ENCODE results near the gene DMAC2L. TPM values are rescaled to one million over a fixed set of nuclear protein-coding genes. Genes with fewer than 3 reads are reported as not detected.

The DMAC2L gene, protein sequence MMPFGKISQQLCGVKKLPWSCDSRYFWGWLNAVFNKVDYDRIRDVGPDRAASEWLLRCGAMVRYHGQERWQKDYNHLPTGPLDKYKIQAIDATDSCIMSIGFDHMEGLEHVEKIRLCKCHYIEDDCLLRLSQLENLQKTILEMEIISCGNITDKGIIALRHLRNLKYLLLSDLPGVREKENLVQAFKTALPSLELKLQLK
- 10 to 100 TPM in 2 of 4 donors, 1 to 10 TPM in 2; 3.0 to 18.9 (median 9.2) TPM for total RNA-seq

DNA sequence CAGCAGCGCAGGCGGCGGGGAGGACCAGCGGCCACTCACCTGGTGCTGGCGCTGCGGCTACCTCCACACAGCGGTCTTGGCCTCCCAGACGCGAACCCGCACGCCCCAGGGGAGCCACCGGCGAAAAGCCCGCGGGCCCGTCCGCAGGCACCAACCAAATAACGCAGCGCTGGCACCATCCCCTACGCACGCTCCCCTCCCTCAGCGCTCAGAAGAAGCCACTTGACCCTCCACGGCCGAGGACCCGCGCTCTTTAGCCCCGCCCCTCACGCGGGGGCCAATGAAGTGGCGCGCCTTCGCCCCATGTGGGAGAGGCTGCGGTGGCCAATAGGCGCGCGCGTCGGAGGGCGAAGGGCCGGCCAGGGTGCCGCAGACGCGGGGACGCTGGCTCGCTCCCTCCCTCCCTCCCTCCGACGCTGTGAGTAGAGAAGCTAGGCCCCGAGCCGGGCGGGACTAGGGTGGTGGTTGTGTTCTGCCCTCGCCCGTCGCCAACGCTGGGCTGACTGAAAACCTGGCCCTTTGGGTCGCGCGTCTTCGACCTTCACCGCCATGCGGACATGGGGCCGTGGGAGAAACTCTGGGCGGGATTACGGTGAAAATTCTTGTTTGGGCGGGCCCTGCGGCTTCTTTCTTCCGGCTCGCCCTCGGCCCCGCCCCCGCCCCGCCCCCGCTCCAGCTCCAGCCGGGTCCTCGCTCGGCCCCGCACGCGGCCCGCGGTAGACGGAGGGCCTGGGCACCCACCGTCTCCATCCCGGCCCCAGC, at the start of gene DMAC2L, which contains the start of gene L2HGDH:
Gene DMAC2L, plus strand, starts transcription at position 353 of the 762 bp plus-strand sequence. CDS start 9,164 bp downstream, outside the sequence.
Gene L2HGDH, minus strand, starts transcription at position 258 of the 762 bp plus-strand sequence. Its CDS starts 79 bp downstream, at position 179.
- H3K9me3 ChIP-seq, result no peaks in the 10 kb centered on the region
- TF ChIP-seq, protein P1, sequence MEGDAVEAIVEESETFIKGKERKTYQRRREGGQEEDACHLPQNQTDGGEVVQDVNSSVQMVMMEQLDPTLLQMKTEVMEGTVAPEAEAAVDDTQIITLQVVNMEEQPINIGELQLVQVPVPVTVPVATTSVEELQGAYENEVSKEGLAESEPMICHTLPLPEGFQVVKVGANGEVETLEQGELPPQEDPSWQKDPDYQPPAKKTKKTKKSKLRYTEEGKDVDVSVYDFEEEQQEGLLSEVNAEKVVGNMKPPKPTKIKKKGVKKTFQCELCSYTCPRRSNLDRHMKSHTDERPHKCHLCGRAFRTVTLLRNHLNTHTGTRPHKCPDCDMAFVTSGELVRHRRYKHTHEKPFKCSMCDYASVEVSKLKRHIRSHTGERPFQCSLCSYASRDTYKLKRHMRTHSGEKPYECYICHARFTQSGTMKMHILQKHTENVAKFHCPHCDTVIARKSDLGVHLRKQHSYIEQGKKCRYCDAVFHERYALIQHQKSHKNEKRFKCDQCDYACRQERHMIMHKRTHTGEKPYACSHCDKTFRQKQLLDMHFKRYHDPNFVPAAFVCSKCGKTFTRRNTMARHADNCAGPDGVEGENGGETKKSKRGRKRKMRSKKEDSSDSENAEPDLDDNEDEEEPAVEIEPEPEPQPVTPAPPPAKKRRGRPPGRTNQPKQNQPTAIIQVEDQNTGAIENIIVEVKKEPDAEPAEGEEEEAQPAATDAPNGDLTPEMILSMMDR (IDR thresholded peaks at IDR 0.05), result peak in 1 of 5 experiments; percentile 28
- TF ChIP-seq EP300 (IDR thresholded peaks at IDR 0.05; ENCODE audit: low read depth) (no peak), POLR2A (IDR thresholded peaks at IDR 0.05) (peak; percentile 84), POLR2AphosphoS5 (IDR thresholded peaks at IDR 0.05) (peak; percentile 82 to 94 (median 86))
- H3K36me3 ChIP-seq, result no peaks in the 10 kb centered on the region
- peak within 1 kb of the TSS; percentile 92 to 98 (median 93) for H3K27ac ChIP-seq
- peak within 1 kb of the TSS; percentile 55 to 90 (median 72) for H3K4me3 ChIP-seq
- peaks cover 6 to 20% (median 13%) of the 10 kb centered on the region in 4 donors for H3K4me1 ChIP-seq
- H3K27me3 ChIP-seq, result no peaks in the 10 kb centered on the region
- DNase-seq, result peak; percentile 95
- intact Hi-C loops (cut with DNase I; ENCODE audit: low total_unique reads) (loop anchor here (10.0 kb wide), 1 partner anchor 83 kb away; the partner anchor contains the start of gene CDKL1), in situ Hi-C loops (cut with MboI; ENCODE audit: low pct_ligation_motif_present in 1 of 4, low pct_unique_long_range_greater_than_20kb in 1 of 4, low sequenced_read_pairs in 3 of 4) (no loop called here)
- WGBS, 2 donors (ENCODE audit: low coverage in 1 of 2), result 1% methylated on average over 20 of the region's 83 CpGs; no CpG with 5 or more reads in 1 of the 2 donors

- no peaks in the 10 kb centered on the region for H3K9me3 ChIP-seq
- no peaks in the 10 kb centered on the region for H3K36me3 ChIP-seq
- TF ChIP-seq POLR2AphosphoS5 (IDR thresholded peaks at IDR 0.05) (no peak), EP300 (IDR thresholded peaks at IDR 0.05; ENCODE audit: low read depth) (no peak)
- no peak overlapping the region for H3K4me3 ChIP-seq
- no peak overlapping the region for H3K27ac ChIP-seq
- no peaks in the 10 kb centered on the region for H3K27me3 ChIP-seq
- in situ Hi-C loops (cut with MboI; ENCODE audit: low pct_ligation_motif_present in 1 of 4, low pct_unique_long_range_greater_than_20kb in 1 of 4, low sequenced_read_pairs in 3 of 4), result no loop called here
- DNase-seq, result no peak
- 85 to 88% methylated on average over 1 to 2 of the region's 2 CpGs for WGBS, 2 donors (ENCODE audit: low coverage in 1 of 2)
- intact Hi-C loops (cut with DNase I; ENCODE audit: low total_unique reads), result no loop called here
- H3K4me1 ChIP-seq, result no peaks in the 10 kb centered on the region
Observed at GRCh38 chr14:50262865-50263264, 49.3 kb upstream of the DMAC2L start.

DNA sequence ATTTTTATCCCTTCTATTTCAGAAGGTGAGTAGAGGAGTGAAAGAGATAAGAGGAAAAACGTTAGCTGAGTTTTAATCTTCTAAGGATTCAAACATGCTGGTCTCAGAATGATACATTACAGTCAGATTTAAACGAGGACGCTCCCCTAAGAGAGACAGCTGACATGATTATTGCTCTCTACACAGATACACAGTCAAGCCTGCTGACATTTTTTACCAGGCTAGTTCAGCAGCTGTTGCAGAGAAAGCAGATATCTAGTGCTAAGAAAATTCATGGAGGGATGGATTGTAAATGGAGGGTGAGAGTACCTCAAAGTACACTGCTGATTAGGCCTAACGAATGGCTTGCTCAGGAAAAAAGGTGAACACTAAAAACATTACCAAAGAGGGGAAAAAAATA, 48.8 kb upstream of the DMAC2L start:
- WGBS, 2 donors (ENCODE audit: low coverage in 1 of 2), result 82 to 85% methylated on average over 4 of the region's 4 CpGs
- no peaks in the 10 kb centered on the region for H3K36me3 ChIP-seq
- H3K27me3 ChIP-seq, result no peaks in the 10 kb centered on the region
- H3K27ac ChIP-seq, result no peak overlapping the region
- in situ Hi-C loops (cut with MboI; ENCODE audit: low pct_ligation_motif_present in 1 of 4, low pct_unique_long_range_greater_than_20kb in 1 of 4, low sequenced_read_pairs in 3 of 4), result no loop called here
- TF ChIP-seq, protein P1 (IDR thresholded peaks at IDR 0.05), result no peak
- TF ChIP-seq POLR2A (IDR thresholded peaks at IDR 0.05), result no peak
- TF ChIP-seq EP300 (IDR thresholded peaks at IDR 0.05; ENCODE audit: low read depth), result no peak
- TF ChIP-seq POLR2AphosphoS5 (IDR thresholded peaks at IDR 0.05), result no peak
- intact Hi-C loops (cut with DNase I; ENCODE audit: low total_unique reads), result no loop called here
- no peak overlapping the region for H3K4me3 ChIP-seq
- H3K4me1 ChIP-seq, result no peaks in the 10 kb centered on the region
- no peaks in the 10 kb centered on the region for H3K9me3 ChIP-seq
- DNase-seq, result no peak

DNA sequence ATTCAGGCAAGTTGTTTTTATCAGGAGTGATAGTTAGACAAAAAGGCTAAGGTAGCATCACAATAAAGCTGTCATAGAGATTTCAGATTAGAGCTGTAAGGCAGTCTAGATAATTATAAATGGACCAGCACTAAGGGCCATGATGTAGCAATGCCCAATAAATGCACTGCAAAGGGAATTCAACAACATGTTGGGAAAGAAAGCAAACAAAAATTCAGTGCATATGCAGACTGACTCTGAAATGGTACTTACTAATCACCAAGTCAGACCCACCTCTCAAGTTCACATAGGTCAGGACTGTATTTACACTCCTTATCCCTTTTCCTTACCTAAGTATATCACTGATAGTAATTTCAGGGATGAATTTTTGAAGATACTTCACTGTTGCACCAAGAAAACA, 47.1 kb upstream of the DMAC2L start:
- Histone ChIP-seq H3K27me3 (no peaks in the 10 kb centered on the region), H3K9me3 (no peaks in the 10 kb centered on the region), H3K27ac (no peak overlapping the region), H3K4me3 (no peak overlapping the region), H3K4me1 (no peaks in the 10 kb centered on the region), H3K36me3 (no peaks in the 10 kb centered on the region)
- TF ChIP-seq POLR2A (IDR thresholded peaks at IDR 0.05) (no peak), EP300 (IDR thresholded peaks at IDR 0.05; ENCODE audit: low read depth) (no peak), POLR2AphosphoS5 (IDR thresholded peaks at IDR 0.05) (no peak)
- TF ChIP-seq, protein P1 (IDR thresholded peaks at IDR 0.05), result no peak
- DNase-seq, result no peak
- in situ Hi-C loops (cut with MboI; ENCODE audit: low pct_ligation_motif_present in 1 of 4, low pct_unique_long_range_greater_than_20kb in 1 of 4, low sequenced_read_pairs in 3 of 4) (no loop called here), intact Hi-C loops (cut with DNase I; ENCODE audit: low total_unique reads) (no loop called here)

Measured in transverse colon (tissue), 4 donors.